ENCODE results near the gene LAMB1. TPM values are rescaled to one million over a fixed set of nuclear protein-coding genes. Genes with fewer than 3 reads are reported as not detected.

LAMB1 gene
- total and polyA plus RNA-seq, 2 experiments from 2014 or later: 284 to 323 TPM

DNA sequence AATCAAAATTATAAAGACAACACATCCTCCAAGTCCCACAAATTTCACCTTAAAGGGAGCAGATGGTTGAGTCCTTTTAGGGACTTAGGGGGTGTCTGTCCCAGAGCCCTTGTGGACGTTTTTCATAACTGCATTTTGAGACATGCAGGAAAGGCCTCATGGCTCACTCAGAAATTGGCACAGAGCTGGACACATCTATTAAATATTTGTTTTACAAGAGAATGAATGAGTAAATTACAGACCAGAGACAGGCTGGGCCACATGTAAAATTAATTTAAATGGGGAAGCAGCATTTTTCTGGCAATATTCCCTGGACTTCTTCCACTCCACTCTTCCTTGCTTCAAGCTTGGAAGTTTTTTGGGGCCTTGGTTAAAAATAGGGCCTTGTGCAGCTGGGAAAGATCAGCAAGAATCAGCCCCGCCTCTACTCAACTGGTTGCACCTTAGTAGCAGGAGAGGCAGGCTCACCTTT, 20.0 kb downstream of the LAMB1 start:
- Histone ChIP-seq H3K9me3 (ENCODE audit: low read depth) (no peaks in the 10 kb centered on the region), H4K20me1 (ENCODE audit: insufficient read depth, poor library complexity, severe bottlenecking) (no peaks in the 10 kb centered on the region), H3K4me3 (no peak overlapping the region), H3K9me2 (replicated peaks; ENCODE audit: insufficient read depth) (no peaks in the 10 kb centered on the region), H3K27me3 (no peaks in the 10 kb centered on the region), H3K36me3 (replicated peaks; ENCODE audit: insufficient read depth, low read depth) (peaks cover 8% of the 10 kb centered on the region), H3K4me2 (no peak overlapping the region), H2AFZ (no peak overlapping the region), H3K79me2 (peaks cover 51% of the 10 kb centered on the region), H3K4me1 (ENCODE audit: insufficient read depth) (peaks cover 8% of the 10 kb centered on the region), H3K27ac (peak overlapping the region; percentile 45)
- DNase-seq (ENCODE audit: low spot score): peak; percentile 39
- TF ChIP-seq EZH2 (IDR thresholded peaks at IDR 0.05; ENCODE audit: borderline replicate concordance) (no peak), EZH2phosphoT487 (IDR thresholded peaks at IDR 0.05; ENCODE audit: low read depth, severe bottlenecking, unreplicated experiment) (no peak)
- TF ChIP-seq, protein P1, sequence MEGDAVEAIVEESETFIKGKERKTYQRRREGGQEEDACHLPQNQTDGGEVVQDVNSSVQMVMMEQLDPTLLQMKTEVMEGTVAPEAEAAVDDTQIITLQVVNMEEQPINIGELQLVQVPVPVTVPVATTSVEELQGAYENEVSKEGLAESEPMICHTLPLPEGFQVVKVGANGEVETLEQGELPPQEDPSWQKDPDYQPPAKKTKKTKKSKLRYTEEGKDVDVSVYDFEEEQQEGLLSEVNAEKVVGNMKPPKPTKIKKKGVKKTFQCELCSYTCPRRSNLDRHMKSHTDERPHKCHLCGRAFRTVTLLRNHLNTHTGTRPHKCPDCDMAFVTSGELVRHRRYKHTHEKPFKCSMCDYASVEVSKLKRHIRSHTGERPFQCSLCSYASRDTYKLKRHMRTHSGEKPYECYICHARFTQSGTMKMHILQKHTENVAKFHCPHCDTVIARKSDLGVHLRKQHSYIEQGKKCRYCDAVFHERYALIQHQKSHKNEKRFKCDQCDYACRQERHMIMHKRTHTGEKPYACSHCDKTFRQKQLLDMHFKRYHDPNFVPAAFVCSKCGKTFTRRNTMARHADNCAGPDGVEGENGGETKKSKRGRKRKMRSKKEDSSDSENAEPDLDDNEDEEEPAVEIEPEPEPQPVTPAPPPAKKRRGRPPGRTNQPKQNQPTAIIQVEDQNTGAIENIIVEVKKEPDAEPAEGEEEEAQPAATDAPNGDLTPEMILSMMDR (IDR thresholded peaks at IDR 0.05; ENCODE audit: poor library complexity): peak; percentile 11
- 47% methylated on average over 2 of the region's 2 CpGs for WGBS (ENCODE audit: low lambda C conversion rate, missing lambda C conversion rate)

DNA sequence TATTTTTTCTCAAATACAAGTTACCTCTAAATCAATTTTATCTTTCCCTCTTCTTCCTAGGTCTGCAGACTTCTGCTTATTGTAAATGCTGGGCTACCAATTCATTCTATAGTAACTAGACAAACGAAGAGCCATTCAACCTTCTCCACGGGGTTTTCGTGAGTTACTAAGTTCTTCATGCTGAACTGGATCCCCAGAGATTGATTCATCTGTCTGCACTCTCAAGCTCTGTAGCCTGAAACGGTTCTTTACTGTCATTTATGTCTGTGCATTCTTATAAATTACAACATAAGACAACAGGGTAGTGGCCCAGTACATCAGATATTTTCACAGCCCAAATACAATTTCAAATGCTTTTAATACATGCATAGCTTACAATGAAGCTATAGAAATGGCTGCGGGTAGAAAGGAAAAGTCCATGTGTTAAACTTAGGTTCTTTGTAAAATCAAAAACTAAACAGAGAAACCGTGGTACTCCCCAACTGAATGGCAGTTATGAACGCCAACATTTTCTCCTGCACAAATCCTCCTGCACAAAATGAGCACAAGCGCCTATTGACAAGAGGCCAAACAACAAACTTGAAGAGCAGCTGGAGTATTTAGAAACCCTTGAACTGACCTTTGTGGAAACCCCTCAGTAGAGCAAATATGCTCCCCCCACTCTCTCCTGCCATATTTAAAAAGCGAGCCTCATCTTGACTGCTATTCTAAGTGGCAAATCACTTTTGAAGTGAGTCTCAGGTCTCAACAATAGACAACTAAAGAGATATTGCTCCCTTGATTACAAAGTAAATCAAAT, 20.7 kb downstream of the LAMB1 start:
- Histone ChIP-seq H3K36me3 (replicated peaks; ENCODE audit: insufficient read depth, low read depth) (peaks cover 8% of the 10 kb centered on the region), H3K9me3 (ENCODE audit: low read depth) (no peaks in the 10 kb centered on the region), H2AFZ (no peak overlapping the region), H3K79me2 (peaks cover 47% of the 10 kb centered on the region), H3K27me3 (no peaks in the 10 kb centered on the region), H3K9me2 (replicated peaks; ENCODE audit: insufficient read depth) (no peaks in the 10 kb centered on the region), H3K4me2 (no peak overlapping the region), H3K4me1 (ENCODE audit: insufficient read depth) (peaks cover 8% of the 10 kb centered on the region), H4K20me1 (ENCODE audit: insufficient read depth, poor library complexity, severe bottlenecking) (no peaks in the 10 kb centered on the region), H3K27ac (peak overlapping the region; percentile 20), H3K4me3 (no peak overlapping the region)
- 83% methylated on average over 9 of the region's 9 CpGs for WGBS (ENCODE audit: low lambda C conversion rate, missing lambda C conversion rate)
- DNase-seq (ENCODE audit: low spot score): no peak
- no peak for TF ChIP-seq EZH2 (IDR thresholded peaks at IDR 0.05; ENCODE audit: borderline replicate concordance)
- TF ChIP-seq, protein P1 (IDR thresholded peaks at IDR 0.05; ENCODE audit: poor library complexity): no peak
- TF ChIP-seq EZH2phosphoT487 (IDR thresholded peaks at IDR 0.05; ENCODE audit: low read depth, severe bottlenecking, unreplicated experiment): no peak

DNA sequence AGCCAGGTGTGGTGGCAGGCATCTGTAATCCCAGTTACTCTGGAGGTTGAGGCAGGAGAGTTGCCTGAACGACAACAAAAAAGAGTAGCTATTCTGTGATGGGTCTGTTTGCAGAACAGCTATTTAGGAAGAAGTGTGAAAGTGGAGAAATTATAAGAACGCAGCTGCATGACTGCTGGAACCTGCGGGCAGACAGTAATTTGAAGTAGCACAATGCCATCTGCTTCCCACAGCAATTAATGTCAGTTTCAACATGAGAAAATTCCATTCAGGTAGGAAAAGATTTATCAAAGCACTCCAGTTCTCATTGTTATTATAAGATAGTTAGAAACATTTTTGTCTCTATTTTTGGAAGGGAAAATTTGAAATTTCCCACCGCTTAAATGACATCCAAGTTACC, 21.5 kb downstream of the LAMB1 start:
- TF ChIP-seq EZH2phosphoT487 (IDR thresholded peaks at IDR 0.05; ENCODE audit: low read depth, severe bottlenecking, unreplicated experiment) (no peak), EZH2 (IDR thresholded peaks at IDR 0.05; ENCODE audit: borderline replicate concordance) (no peak)
- TF ChIP-seq, protein P1 (IDR thresholded peaks at IDR 0.05; ENCODE audit: poor library complexity): no peak
- peaks cover 8% of the 10 kb centered on the region for H3K4me1 ChIP-seq (ENCODE audit: insufficient read depth)
- no peak overlapping the region for H3K4me2 ChIP-seq
- DNase-seq (ENCODE audit: low spot score): no peak
- no peaks in the 10 kb centered on the region for H3K27me3 ChIP-seq
- WGBS (ENCODE audit: low lambda C conversion rate, missing lambda C conversion rate): 73% methylated on average over 4 of the region's 4 CpGs
- H3K9me3 ChIP-seq (ENCODE audit: low read depth): no peaks in the 10 kb centered on the region
- H2AFZ ChIP-seq: no peak overlapping the region
- peaks cover 8% of the 10 kb centered on the region for H3K36me3 ChIP-seq (replicated peaks; ENCODE audit: insufficient read depth, low read depth)
- no peak overlapping the region for H3K4me3 ChIP-seq
- H4K20me1 ChIP-seq (ENCODE audit: insufficient read depth, poor library complexity, severe bottlenecking): no peaks in the 10 kb centered on the region
- no peak overlapping the region for H3K27ac ChIP-seq
- no peaks in the 10 kb centered on the region for H3K9me2 ChIP-seq (replicated peaks; ENCODE audit: insufficient read depth)
- peaks cover 43% of the 10 kb centered on the region for H3K79me2 ChIP-seq
